Measurements from ENCODE around the gene KMT5C. TPM values are rescaled to one million over a fixed set of nuclear protein-coding genes. Genes with fewer than 3 reads are reported as not detected.

KMT5C gene
- total RNA-seq, 2 donors from 2014 or later, result 10.2 to 25.2 TPM

- DNase-seq (ENCODE audit: low spot score) (no peak), ATAC-seq (ENCODE audit: insufficient number of reproducible peaks, low FRiP score, low read depth) (no peak)
- Histone ChIP-seq H3K4me3 (no peak overlapping the region), H3K27me3 (replicated peaks; ENCODE audit: insufficient read depth) (no peaks in the 10 kb centered on the region), H3K4me1 (ENCODE audit: control insufficient read depth in 1 of 2, low read depth in 2 of 2) (peaks cover 0 to under 1% of the 10 kb centered on the region in 2 donors), H3K36me3 (no peaks in the 10 kb centered on the region), H3K9me3 (no peaks in the 10 kb centered on the region), H3K27ac (no peak overlapping the region)
- no peak for TF ChIP-seq CTCF (IDR thresholded peaks at IDR 0.05)
These were observed 19.6 kb downstream of the KMT5C start for GRCh38 chr19:55358943-55359908.

- Histone ChIP-seq H3K4me1 (ENCODE audit: control insufficient read depth in 1 of 2, low read depth in 2 of 2) (no peaks in the 10 kb centered on the region), H3K36me3 (no peaks in the 10 kb centered on the region), H3K27ac (no peak overlapping the region), H3K9me3 (no peaks in the 10 kb centered on the region), H3K4me3 (no peak overlapping the region), H3K27me3 (replicated peaks; ENCODE audit: insufficient read depth) (no peaks in the 10 kb centered on the region)
- DNase-seq (ENCODE audit: low spot score), result no peak
- TF ChIP-seq CTCF (IDR thresholded peaks at IDR 0.05), result no peak
- no peak for ATAC-seq (ENCODE audit: insufficient number of reproducible peaks, low FRiP score, low read depth)
These were observed 21.2 kb downstream of the KMT5C start for GRCh38 chr19:55360902-55361301.

- no peak for TF ChIP-seq CTCF (IDR thresholded peaks at IDR 0.05)
- Histone ChIP-seq H3K27me3 (replicated peaks; ENCODE audit: insufficient read depth) (no peaks in the 10 kb centered on the region), H3K9me3 (no peaks in the 10 kb centered on the region), H3K4me3 (no peak overlapping the region), H3K36me3 (no peaks in the 10 kb centered on the region), H3K4me1 (ENCODE audit: control insufficient read depth in 1 of 2, low read depth in 2 of 2) (no peaks in the 10 kb centered on the region), H3K27ac (no peak overlapping the region)
- ATAC-seq (ENCODE audit: insufficient number of reproducible peaks, low FRiP score, low read depth), result no peak
- no peak for DNase-seq (ENCODE audit: low spot score)
These were observed 22.7 kb downstream of the KMT5C start for GRCh38 chr19:55362174-55362989.

- TF ChIP-seq CTCF (IDR thresholded peaks at IDR 0.05), result no peak
- Histone ChIP-seq H3K36me3 (no peaks in the 10 kb centered on the region), H3K4me1 (ENCODE audit: control insufficient read depth in 1 of 2, low read depth in 2 of 2) (no peaks in the 10 kb centered on the region), H3K27ac (no peak within 1 kb of the TSS), H3K4me3 (no peak within 1 kb of the TSS), H3K27me3 (replicated peaks; ENCODE audit: insufficient read depth) (no peaks in the 10 kb centered on the region), H3K9me3 (no peaks in the 10 kb centered on the region)
- DNase-seq (ENCODE audit: low spot score) (no peak), ATAC-seq (ENCODE audit: insufficient number of reproducible peaks, low FRiP score, low read depth) (no peak)
These were observed 23.5 kb downstream of the KMT5C start, which contains the start of gene GARIN5B for GRCh38 chr19:55362990-55363716. Gene GARIN5B (minus strand): TSS chr19:55363260. CDS start chr19:55363066, 194 bp downstream.

Measured in thoracic aorta (tissue), 2 donors.